Stimulated activated CD8-positive, alpha-beta memory T cell treated with anti-CD3 and anti-CD28 coated beads, Interleukin-4, amount 100 ng/mL, for 1 hour (primary cell): ENCODE data around the gene CCDC89.

Experiments
- DNase-seq, 2 donors: peaks; one replicate each; pipeline ENCODE4 v3.0.0-alpha.2; 2020; ENCODE audit warnings: low read depth in 2 of 2, low spot score in 1 of 2

The CCDC89 gene

DNA sequence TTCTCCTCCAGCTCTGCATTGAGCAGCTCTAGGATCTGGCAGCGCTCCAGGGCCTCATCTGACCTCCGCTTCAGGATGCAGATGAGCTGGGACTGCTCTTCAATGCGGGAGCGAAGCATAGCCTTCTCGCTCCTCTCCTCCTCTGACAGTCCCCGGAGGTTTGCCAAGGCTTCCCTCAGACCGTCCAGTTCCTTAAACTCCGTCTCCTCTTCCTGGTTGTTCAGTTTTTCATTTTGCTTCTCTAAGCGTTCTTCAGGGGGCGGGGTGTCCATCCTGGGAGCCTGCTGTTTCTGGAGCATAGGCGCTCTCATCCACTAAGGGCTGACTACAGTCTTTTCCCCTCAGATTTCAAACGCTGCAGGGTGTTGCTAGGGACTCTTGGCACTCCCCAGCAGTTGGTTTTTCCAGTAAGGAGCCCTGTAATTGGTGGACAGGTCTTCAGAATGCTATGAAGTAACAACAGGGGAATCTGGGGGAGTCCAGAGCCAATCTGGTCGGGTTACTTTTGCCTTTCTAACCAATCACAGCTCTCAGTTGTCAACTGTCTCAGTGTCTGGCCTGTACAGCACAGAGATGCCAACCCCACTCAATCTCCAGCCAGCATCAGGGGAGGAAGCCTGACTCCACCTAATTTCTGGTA is at the start of gene CCDC89:
Gene CCDC89 (minus strand): TSS at position 376 of the 640 bp plus-strand sequence. CDS start 65 bp downstream, at position 311.
- no peak for DNase-seq

- no peak for DNase-seq
Observed at GRCh38 chr11:85732965-85733364, 47.0 kb upstream of the CCDC89 start.

GRCh38 chr11:85726381-85726780 is 40.4 kb upstream of the CCDC89 start:
- no peak for DNase-seq

DNA sequence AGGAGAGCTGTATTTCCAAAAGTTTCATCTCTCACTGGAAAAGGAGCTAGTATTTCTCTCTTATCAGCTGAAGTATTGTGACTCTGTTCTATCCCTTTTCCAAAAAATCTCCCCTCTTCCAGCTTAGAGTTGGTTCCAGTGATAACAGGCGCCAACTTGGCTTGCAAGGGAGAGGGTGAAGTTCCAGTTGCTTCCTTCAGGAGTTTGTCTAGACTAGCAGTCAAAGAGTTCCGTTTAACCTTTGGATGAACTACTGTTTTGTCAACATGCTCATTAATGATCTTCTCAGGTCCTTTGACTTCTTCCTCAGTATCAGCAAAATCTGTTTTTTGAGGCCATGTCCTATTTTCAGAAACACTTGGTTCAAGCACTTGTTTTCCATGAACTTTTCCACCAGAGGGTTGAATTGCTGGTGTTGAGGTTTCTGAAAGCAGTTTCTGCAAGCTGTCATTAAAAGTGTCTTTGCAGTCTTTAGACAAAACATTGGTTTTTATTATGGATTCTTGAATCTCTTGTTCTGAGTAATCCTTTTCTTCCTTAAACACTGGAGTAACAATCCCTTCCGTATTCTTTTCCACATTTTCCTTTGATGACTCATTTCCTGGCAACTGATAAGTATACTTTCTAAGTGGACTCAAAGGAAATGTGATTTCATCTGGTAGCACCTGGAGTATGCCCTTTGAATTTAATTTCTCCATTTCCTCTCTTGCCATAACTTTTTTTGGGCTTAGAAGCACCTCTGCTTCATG is 39.7 kb upstream of the CCDC89 start:
- DNase-seq = no peak

DNA sequence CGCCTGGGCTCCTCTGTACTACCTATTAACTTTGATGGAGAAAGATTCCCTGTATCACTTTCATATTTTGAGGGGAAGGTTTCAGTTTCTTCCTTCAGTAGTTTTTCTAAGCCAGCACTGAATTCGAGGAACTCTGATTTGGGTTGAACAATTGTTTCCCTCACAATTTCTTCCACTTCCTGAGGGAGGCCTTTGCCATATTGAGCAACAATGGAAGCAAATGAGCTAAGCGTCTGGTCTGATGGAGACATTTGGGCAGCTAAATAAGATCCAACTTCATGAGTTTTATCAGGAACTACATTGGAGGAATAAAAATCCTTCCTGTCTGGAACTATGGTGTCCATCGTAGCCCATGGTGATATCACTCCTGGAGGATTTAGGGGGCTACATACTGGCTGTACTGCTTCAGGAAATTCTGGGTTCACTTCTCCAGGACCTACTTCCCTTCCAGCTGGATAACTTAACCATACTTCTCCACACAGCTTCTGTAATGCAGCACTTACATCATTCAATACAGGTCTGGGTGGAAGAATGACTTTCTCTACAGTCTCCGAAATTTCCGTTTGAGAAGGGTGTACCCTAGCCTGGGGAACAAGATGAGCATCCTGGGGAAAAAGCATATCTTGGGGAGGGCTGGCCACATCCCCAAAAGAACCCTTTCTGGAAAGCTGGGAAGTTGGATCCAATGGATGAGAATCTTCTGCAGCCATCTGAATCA is 38.9 kb upstream of the CCDC89 start:
- DNase-seq = no peak

- DNase-seq = no peak
Observed at GRCh38 chr11:85723088-85723487, 37.1 kb upstream of the CCDC89 start.

GRCh38 chr11:85721191-85721590 is 35.2 kb upstream of the CCDC89 start:
- no peak for DNase-seq

DNA sequence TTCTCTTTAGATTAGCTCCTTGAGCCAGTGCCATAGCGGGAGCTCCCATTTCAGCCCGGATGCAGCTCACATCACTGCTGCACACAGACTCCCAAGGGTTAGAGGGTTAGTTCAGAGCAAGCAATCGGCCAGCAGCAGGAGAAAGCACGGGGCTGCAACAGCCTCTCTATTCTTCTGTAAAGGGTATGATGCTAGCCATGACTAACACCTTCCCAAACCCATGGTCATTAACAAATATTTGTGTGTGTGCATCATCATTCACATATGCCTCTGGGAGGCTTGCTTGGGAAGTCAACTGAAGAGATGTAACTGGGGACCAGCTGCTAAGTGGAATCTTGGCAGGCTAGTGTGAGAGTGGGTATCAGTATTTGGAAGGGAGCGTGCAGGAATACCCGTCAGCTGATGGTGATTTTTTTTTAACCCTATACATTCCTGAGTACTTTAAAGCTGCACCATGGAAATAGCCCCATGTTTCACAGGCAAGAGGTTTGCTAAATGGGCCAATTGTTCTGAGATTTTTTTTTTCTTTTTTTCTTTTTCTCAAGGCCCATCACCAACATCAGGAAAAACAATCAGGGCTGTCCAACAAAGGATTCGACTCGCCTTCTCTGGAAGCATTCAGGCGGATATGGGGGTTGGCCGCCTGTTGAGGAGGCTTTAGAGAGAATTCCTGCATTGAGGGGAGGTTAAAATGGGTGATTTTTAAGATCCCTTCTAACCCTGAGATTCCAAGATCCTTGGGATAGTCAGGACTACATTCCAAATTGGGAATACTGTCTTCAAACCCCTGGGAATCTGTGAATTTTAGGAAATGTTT is 33.2 kb upstream of the CCDC89 start:
- no peak for DNase-seq

- no peak for DNase-seq
Observed at GRCh38 chr11:85718126-85718943, 32.3 kb upstream of the CCDC89 start.

GRCh38 chr11:85717429-85717828 is 31.4 kb upstream of the CCDC89 start:
- no peak for DNase-seq

GRCh38 chr11:85712953-85713352 is 27.0 kb upstream of the CCDC89 start:
- no peak for DNase-seq

DNA sequence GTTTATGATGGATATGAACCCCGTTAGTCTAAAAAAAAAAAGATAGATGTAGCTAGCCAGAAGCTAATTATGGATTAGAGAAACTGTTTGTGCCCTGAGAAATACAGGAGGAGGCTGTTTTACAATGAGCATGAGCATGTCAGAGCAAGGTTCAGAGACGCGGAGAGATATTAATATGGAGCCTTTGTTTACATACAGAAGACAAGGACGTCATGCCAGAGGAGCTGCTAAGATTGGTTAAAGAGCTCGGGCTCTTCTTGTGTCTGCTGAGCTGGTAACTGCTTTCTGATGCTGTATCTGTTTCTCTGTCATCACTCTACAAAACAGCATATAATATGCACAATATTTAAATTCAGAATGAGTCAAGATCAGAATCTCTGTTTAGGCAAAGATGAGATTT is 24.9 kb upstream of the CCDC89 start:
- no peak for DNase-seq

GRCh38 chr11:85709941-85710702 is 24.1 kb upstream of the CCDC89 start:
- DNase-seq = no peak

GRCh38 chr11:85705800-85706199 is 19.8 kb upstream of the CCDC89 start:
- DNase-seq = no peak

- DNase-seq = no peak
Observed at GRCh38 chr11:85704967-85705366, 19.0 kb upstream of the CCDC89 start.

GRCh38 chr11:85699957-85700741 is 14.2 kb upstream of the CCDC89 start:
- DNase-seq = no peak

DNA sequence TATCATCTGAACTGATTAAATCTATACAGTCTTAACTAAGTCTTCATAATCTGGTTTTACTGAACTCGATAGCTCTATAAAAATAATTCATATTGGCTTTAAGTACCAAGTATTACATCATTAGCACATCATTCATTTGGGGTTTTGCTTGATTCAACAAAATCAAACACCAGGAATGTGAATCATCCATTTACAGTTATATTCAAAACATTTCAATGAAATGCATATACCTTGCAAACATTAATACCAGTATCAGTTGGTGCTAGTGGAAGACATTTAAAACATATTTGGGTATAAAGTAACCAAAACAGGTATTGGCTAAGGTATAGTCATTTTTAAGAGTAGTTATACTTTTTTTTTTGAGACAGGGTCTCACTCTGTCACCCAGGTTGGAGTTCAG is 12.2 kb upstream of the CCDC89 start:
- no peak for DNase-seq

DNA sequence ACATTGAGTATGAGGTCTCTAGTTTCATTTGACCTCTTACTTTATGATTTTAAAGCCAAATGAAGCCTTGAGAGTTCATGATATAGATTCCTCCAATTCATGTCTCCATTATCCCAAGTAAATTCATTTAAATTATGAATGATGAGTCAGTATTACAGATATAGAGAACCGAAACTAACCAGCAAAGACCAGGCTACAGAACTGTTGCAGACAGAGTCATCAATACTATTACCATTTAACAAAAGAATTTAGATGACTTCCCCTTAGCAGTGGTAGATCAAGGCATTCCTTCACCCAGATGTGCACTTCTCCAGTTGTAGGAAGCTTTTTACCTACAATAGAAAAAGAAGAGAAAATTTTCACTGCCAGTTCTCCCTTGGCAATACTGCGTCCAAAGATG is 11.8 kb upstream of the CCDC89 start:
- DNase-seq = no peak

- DNase-seq = no peak
Observed at GRCh38 chr11:85695546-85695945, 9.6 kb upstream of the CCDC89 start.
